Measurements from ENCODE around the gene WNT3.
"Not testable (repeated sequence)": the region's sequence is repeated elsewhere in the genome, so short reads cannot be mapped to it uniquely, and the experiment has no call there.

Gene WNT3

DNA sequence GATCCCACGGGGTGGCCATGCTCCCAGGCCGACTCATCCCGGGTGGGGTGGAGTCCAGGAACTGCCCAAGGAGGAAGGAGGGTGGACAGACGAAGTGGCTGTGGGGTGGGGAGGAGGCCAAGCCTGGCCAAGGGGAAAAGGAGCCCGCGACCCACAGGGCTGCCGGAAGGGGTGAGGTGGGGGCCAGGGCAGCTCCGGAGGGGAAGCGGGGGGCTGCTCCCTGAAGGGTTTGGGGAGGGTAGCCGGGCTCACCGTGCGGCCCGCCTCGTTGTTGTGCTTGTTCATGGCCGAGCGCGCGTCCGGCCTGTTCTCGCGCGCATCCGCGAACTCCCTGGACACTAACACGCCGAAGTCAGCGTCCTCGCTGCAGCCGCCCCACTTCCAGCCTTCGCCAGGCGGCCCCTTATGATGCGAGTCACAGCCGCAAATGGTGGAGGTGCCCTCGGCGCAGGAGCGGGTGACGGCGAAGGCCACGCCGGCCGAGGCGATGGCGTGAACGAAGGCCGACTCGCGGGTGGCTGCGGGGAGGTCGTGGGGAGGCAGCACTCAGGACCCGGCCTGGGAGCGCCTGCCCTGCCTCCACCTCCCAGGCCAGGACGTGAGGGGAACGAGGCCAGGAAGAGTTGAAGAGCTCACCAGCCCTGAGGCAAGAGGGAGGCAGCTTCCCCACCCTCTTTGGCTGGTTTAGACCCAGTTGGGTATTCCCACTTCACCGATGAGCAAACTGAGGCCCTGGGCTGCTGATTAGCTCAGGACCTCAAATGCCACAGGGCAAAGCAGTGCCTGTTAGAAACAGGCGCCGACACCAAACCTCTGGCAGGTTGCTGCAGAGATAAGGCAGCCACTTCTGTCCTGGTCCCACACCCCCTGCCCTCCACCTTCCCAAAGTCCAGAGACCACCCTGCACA is 48.7 kb downstream of the WNT3 start:
- in situ Hi-C loops (cut with MboI; ENCODE audit: low sequenced_read_pairs), result no loop called here

DNA sequence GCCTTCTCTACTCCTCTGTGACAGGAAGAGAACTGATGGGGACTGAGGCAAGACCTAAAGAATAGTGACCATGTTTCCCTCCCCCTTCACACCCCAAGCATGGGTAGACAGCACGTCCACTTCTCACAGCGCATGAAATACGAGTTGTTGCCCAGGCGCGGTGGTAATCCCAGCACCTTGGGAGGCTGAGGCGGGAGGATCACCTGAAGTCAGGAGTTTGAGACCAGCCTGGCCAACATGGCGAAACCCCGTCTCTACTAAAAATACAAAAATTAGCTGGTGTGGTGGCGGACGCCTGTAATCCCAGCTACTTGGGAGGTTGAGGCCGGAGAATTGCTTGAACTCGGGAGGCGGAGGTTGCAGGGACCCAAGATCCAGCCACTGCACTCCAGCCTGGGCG is 49.6 kb downstream of the WNT3 start:
- in situ Hi-C loops (cut with MboI; ENCODE audit: low sequenced_read_pairs), result not testable (repeated sequence)

DNA sequence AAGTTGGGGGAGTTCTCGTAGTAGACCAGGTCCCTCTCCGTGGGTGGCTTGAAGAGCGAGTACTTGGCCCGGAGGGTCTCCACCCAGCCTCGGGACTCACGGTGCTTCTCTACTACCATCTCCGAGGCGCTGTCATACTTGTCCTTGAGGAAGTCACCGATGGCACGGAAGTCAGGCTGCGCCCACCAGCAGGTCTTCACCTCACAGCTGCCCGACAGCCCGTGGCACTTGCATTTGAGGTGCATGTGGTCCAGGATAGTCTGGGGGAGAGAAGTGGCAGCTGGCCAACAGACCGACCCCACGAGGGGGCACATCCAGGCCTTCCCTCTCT is 50.0 kb downstream of the WNT3 start:
- in situ Hi-C loops (cut with MboI; ENCODE audit: low sequenced_read_pairs), result no loop called here

DNA sequence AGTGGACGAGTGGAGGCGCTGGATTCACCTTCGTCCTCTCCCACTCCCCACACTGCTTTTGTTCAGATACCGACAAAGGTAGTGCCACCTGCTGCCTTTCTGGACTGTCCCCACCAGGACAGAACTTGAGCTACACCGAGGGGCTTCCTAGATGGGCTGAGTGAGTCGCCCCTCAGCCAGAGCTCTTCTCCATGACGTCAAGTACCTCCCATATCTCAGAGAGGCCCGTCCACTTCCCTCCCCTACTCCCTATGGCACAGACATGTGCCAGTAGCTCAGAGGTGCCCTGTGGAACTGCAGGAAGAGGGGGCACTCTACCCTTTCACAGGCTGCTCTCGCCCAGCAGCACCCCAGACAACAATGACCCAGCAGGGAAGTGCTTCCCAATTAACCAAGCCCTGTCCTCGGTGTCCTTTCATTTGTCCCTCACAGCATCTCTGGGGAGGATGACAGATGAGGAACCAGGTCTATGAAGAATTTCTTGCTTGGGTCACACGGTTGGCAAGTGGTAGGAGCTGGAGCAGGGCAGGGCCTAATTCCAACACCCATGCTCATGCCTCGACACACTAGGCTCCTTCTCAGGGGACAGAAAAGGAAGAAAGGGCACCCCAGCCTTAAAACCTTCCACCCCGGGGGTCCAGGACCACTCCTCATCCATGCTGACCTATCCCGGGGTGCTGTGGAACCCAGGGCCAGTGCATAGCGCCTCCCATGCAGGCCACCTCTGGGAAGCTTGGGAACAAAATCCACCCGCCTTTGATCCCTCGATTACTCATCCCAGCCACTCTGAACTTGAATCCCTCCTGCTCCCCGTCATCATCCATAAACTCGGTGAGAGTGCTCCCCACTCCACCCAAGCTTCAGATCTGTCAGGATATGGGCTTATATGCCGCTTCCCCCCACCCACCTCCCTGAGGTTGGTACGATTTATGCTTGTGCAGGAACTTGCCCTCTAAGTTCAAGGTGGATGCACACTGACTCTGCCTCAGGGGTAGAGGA is 51.7 kb downstream of the WNT3 start:
- in situ Hi-C loops (cut with MboI; ENCODE audit: low sequenced_read_pairs), result no loop called here

DNA sequence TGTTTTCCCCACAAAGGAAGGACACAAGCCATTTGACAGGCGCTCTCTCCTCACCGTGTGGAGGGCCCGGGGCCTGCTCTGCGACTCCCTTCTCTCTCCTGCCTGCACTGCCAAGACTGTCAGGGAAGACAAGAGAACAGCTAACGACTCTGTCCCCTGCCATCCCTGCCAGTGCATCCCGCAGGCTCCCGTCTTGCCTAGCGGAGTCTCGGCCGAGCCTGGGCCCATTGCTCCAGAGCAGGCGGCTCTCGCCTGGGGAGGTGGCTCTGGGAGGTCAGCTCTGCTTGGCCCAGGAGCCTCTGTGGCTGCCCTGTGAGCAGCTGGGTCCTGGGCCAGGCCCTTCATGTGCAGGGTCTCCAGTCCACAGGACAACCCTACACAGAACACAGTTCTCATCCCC is 53.0 kb downstream of the WNT3 start:
- in situ Hi-C loops (cut with MboI; ENCODE audit: low sequenced_read_pairs), result no loop called here

DNA sequence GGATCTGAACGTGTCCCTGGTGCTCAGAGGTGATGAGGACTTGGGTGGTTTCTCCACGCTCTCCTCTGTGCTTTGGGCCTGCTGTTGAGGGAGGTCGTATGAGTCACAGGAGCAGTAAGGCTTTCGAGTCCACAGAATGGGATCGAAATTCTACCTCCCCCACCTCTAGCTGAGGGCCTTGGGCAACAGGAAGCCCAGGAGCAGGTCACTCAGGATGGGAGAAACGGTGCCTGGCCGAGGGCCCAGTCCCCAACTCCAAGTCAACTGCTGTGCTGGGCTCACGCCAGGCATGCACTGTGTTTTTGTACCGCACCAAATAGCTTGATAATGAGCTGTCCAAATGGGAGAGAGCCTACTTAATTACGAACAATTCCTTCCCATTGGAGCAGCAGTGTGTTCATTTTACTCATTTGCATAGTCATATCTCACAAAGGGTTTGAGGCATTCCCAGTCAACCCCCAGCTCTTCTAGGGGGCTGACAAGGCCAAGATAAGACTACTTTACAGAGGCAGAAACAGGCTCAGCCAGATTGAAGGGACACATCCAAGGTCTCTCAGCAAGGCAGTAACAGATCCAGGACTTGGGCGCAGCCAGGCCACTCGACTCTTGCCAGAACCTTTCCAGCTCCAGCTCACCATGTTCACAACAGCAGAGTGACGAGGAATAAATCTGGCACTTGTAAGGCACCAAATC is 53.6 kb downstream of the WNT3 start:
- in situ Hi-C loops (cut with MboI; ENCODE audit: low sequenced_read_pairs), result no loop called here

DNA sequence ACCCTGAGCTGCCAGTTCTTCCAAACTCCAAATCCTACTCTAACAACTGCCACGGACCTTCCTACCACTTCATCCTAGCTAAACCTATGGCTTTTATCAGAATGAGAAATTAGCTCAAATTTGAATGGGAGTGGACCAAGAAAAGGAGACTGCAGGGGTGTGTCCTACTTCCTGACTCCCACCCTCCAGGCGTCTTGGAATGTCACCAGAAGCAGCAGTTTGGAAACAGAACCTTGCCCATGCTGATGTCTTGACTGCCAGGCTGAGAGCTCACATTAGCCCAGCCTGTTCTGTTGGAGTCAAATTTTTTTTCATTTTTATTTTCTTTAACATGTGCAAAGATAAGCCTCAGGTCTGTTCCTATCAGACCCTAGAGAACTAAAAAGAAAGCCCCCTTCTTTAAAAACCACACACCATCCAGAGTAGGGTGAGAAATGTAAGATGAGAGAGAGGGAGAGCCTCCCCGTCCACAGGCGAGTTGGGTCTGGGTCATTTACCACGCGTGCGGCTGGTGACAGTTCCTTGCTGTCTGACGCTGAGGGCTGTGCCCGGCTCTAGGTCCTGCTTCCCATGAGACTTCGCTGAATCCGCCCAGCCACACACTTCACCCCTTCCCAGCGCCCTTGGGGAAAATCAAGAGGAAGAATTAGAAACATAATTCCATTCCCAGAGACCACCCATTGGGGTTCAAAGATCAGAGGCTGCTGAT is 54.3 kb downstream of the WNT3 start:
- in situ Hi-C loops (cut with MboI; ENCODE audit: low sequenced_read_pairs), result no loop called here

DNA sequence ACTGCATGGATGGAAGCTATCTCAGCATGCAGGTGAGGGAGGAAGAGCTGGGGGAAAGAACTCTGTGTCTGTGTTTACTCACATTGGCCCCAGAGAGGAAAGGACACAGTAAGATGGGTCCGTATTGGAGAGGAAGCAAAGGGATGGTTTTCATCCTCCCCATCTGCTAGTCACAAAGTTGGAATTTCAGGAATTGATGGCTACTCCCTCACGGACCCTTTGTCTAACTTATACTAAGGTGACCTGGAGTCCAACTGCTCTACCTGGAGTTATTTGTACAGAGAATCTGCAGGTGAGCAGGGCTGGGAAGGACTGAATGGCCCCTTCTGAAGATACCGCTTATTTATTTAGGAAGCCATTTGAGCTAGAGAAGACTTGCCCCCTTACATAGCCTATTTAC is 55.1 kb downstream of the WNT3 start:
- in situ Hi-C loops (cut with MboI; ENCODE audit: low sequenced_read_pairs), result no loop called here

DNA sequence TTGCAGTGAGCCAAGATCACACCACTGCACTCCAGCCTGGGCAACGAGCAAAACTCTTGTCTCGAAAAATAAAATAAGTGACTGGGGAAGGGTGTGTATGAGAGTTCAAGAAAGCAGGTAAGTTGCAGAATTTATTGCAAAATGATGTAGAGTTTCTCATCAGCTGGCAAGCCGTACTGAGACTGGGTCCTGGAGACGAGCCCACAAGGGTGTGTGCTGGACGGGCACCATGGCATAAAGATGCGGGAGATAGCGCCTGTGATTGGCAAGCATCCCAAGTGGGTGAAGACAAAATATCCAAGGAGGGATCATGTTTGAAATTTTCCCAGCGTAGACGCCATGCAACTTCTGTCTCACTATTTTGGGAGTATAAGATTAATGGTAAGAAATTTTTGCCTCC is 59.4 kb downstream of the WNT3 start:
- in situ Hi-C loops (cut with MboI; ENCODE audit: low sequenced_read_pairs), result no loop called here

DNA sequence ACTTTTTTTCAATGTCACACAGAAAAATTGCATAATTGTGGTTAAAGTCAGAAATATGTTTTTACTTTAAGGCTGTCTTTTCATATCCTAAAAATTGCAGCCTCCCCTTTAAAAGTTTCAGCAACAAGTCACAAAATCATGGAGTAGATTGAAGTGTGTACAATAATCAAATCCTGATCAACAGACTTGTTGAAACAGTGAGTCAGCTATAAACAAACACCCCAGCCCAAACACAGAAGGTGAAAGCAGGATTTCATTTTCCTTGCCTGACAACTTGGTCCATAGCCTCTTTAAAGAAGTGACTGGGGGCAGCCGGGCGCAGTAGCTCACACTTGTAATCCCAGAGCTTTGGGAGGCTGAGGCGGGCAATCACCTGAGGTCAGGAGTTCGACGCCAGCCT is 59.9 kb downstream of the WNT3 start:
- in situ Hi-C loops (cut with MboI; ENCODE audit: low sequenced_read_pairs), result no loop called here

DNA sequence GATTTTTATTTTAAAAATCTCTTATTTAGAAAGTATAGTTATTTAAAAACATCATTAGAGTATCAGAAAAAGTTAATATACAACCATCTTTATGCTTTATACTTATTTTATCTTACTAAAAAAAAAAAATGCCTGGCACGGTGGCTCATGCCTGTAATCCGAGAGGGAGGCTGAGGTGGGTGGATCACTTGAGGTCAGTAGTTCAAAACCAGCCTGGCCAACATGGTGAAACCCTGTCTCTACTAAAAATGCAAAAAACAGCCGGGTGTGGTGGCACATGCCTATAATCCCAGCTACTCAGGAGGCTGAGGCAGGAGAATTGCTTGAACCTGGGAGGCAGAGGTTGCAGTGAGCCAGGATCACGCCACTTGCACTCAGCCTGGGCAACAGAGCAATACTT is 60.9 kb downstream of the WNT3 start:
- in situ Hi-C loops (cut with MboI; ENCODE audit: low sequenced_read_pairs), result not testable (repeated sequence)

DNA sequence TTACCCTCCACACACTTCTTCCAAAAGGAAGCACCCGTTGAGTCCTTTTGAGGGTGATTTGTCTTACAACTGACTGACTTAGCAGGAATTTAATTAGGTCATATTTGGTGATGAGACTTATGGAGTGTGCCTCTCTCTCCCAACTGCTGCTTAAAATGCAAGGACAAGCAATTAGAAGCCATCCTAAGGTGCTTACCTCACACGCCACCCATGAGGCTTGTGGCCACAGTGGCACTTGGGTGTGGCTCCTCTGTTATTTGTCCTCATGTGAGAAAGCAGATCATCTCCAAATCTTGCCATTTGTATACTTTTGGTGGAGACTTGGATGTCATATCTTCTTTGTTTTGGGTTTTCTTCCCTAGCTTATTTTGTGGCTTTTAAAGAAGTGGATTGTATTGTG is 61.6 kb downstream of the WNT3 start:
- in situ Hi-C loops (cut with MboI; ENCODE audit: low sequenced_read_pairs), result no loop called here

DNA sequence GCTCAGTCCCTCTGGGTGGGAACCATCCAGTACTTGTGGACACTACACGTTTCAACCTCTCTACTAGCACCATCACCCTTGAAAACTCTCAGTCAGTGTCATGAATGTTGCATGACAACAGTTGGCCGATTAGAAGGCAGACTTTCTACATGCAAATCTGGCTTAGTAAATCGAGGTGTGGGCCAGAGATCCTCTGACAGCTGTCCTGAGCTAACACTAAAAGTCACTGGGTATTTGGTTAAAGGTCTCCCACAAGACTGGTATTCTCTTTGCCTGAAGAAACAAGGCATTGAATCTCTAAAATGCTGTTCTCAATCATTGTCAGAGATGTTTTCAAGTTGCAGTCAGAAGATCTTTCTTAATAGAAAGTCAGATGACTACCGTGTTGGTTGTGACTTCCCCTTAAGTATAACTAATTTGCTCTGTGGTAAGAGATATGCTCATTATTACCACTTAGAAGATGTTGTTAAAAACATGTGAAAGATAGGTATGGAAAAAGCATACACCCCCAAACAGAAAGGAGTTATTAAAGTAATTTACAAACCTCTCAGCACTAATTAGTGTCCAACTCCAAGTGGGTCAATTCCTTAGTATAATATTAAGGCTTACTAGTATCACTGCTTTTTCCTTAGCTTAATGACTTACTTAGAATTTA is 62.3 kb downstream of the WNT3 start:
- in situ Hi-C loops (cut with MboI; ENCODE audit: low sequenced_read_pairs), result no loop called here

DNA sequence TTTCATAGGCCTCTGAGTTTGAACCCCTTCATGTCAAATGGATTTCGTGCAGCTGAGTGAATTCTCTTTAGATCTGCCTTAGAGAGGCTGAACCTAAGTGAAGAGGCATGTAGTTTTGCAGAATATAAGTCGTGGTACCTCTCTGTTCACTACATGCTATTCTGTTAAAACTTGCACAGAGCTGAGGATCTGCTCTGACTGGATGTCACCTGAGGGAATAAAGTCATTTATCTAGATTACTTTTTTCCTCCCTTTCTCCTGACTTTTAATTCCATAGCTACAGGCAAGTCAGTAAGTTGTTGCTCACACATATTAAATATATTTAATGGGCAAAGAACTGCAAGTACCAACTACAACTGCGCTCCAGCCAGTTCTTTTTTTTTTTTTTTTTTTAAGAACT is 64.7 kb downstream of the WNT3 start:
- in situ Hi-C loops (cut with MboI; ENCODE audit: low sequenced_read_pairs), result no loop called here

DNA sequence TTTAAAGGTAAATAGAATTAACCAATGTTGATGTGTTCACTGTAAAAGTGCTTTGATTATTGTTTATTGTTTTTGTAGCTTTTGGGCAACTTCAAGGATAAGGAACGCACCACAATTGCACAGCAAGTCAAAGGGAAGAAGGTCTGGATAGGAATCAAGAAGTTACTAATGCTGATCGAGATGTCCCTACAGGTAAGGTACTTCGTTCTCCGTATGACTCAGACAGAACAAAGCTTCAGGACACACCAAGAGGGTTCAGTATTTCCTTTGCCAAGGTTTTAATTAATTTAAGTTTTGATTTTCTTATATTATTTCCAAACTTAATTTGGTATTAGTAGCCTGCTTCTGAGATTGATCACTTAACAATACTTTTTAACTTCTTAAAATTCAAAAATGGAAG is 67.1 kb downstream of the WNT3 start:
- in situ Hi-C loops (cut with MboI; ENCODE audit: low sequenced_read_pairs), result no loop called here

DNA sequence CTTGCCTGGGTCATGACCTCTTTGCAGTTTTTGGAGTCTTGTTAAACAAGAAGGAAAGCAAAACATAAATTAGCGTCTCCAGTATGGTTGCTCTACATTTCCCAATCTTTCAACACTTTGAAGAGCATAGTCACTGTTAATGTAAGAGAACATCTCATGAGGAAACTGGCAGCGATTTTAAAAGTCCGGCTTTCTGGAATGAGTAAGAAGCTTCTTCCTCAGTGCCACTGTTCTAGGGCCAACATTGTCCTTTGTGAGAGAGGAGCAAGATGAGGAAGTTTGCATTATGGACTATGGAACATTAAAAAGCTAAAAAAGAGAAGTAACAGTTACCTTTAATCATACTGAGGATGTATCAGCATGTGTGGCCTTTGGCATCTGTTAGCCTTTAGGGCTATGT is 73.1 kb downstream of the WNT3 start:
- in situ Hi-C loops (cut with MboI; ENCODE audit: low sequenced_read_pairs), result no loop called here

DNA sequence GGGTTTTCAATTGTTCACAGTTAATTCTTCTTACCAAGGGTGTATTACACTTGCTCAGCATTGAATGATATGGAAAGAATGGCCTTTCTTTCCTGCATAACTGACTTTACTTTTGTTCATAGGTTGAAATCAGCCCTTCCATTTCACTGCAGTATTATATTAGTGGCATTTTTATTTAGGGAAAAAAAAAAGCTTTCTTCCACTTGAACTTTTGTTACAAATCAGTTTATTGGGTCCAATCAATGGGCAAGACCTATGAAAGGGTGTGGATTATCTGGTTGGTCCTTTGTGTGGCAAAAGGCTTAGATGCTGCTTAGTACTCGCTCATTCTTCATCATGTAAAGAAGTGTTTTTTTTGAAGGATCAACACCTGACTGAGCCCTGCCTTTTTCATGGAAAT is 74.1 kb downstream of the WNT3 start:
- in situ Hi-C loops (cut with MboI; ENCODE audit: low sequenced_read_pairs), result no loop called here

DNA sequence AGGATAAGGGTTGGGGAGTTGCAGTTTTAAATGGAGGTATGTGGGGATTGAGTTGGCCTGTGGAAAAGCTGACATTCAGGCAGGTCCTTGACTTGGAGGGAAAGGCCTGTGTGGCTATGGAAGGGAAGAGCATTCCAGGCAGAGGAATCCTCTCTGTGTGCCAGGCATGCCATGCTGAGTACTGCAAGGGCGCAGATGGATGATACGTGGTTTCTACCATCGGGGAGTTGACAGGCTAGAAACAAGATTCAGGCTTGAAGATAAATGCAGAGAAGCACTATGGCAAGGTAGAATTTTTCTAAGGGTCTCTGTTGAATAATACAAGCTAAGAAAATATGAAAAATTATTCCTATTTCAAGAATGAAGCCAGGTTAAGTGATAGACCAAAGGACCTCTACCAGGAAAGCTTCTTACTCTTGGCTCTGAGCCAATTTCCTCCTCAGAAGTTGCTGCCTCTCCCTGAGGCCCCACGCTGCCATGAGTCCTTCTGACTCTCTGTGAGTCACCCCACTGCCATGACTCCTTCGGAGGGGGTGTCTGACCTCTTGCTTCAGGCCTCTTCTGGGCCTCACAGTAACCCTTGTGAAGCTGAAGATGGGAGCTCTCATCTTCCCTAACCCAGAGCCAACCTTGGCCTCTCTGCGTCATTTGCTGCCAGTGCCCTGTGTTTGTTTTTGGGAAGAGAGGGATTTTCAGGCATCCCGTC is 75.8 kb downstream of the WNT3 start:
- in situ Hi-C loops (cut with MboI; ENCODE audit: low sequenced_read_pairs), result no loop called here

DNA sequence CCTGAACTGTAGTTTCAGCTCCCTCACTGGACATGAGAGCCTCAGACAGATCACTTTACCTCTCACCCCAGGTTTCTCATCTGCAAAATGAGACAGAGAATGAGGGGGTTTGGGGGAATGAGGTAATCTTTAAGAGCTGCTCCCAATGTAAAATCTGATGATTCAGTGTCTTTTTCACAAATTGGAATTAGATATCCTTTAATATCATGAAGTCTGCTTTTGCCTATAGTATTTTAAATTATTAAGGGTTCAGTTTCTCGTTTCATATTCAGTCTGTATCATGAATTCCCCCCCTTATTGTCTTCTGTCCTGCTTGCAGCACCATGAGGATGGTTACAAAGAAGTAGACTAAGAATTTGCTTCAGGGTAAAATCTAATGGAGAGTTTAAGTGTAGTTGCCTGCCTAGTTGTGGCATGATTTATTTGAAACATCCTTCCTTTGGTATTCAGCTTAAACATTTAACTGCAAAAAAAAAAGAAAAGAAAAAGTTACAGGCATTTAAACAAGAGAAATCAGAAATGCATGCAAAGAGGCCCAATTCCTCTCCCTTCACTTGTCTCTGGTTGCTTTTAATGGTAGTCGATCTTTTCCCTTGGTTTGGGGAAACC is 77.3 kb downstream of the WNT3 start:
- in situ Hi-C loops (cut with MboI; ENCODE audit: low sequenced_read_pairs), result no loop called here

All from HL-60/S4 (cell line).